Cardiac fibroblast (primary cell): ENCODE measurements around the gene SLC5A9.

Source experiments
- DNase-seq, 2 donors: peaks; one replicate each; pipeline versions ENCODE4 v3.0.0 to v3.0.0-alpha.2; 2010; ENCODE audit warnings: low read depth in 2 of 2
- H3K4me3 ChIP-seq, 2 donors: replicated peaks in 1 of 2; 1 replicate in 1 of 2; 2 replicates in 1 of 2; pipeline ENCODE4 v1.5.1; 2011; ENCODE audit warnings: low read depth in 2 of 2, low read length in 2 of 2, mild to moderate bottlenecking in 2 of 2, moderate library complexity in 1 of 2
- TF ChIP-seq, protein P1 (sequence below): IDR thresholded peaks from one replicate; pipeline ENCODE4 v1.5.1; 2011; ENCODE audit warnings: low read depth, mild to moderate bottlenecking, low read length, inconsistent platforms

SLC5A9 gene

DNA sequence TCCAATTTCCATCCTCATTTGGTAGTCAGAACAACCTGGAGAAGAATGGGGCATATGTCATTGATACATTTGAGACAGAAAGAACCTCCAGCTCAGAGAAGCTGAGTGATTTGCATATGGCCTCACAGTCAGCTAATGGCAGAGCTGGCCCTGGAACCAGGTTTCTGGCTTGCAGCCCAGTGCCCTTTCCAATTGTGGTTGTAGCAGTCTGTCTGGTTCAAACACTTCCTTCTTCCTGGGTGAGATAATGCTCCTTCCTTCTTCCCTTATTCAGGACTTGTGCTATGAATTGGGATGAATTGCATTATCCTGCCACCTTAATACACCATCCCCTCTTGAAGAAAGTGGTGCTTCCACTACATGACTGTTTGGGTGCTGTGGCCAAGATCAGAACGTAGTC is 24.2 kb downstream of the SLC5A9 start:
- no peak overlapping the region for H3K4me3 ChIP-seq
- TF ChIP-seq, protein P1, sequence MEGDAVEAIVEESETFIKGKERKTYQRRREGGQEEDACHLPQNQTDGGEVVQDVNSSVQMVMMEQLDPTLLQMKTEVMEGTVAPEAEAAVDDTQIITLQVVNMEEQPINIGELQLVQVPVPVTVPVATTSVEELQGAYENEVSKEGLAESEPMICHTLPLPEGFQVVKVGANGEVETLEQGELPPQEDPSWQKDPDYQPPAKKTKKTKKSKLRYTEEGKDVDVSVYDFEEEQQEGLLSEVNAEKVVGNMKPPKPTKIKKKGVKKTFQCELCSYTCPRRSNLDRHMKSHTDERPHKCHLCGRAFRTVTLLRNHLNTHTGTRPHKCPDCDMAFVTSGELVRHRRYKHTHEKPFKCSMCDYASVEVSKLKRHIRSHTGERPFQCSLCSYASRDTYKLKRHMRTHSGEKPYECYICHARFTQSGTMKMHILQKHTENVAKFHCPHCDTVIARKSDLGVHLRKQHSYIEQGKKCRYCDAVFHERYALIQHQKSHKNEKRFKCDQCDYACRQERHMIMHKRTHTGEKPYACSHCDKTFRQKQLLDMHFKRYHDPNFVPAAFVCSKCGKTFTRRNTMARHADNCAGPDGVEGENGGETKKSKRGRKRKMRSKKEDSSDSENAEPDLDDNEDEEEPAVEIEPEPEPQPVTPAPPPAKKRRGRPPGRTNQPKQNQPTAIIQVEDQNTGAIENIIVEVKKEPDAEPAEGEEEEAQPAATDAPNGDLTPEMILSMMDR = no peak
- DNase-seq = no peak

DNA sequence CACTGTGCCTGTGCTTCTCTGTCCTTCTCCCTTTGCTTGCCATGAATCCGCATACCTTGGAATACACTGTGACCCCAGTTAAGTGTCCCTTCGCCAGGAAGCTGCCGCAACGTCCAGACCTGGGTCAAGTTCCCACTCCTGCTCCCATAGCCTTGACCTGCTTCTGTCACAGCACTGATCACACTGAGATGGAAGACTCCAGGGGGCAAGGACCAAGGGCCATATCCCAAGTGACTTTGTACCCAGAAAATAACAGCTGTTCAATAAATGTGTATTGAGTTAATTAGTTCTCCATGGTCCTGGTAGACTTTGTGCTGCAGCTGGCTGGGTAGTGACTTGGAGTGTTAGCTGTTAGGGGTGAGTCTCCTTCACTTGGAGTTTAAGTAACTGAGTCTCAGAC is 25.8 kb downstream of the SLC5A9 start:
- no peak for DNase-seq
- TF ChIP-seq, protein P1 = no peak
- H3K4me3 ChIP-seq = no peak overlapping the region

DNA sequence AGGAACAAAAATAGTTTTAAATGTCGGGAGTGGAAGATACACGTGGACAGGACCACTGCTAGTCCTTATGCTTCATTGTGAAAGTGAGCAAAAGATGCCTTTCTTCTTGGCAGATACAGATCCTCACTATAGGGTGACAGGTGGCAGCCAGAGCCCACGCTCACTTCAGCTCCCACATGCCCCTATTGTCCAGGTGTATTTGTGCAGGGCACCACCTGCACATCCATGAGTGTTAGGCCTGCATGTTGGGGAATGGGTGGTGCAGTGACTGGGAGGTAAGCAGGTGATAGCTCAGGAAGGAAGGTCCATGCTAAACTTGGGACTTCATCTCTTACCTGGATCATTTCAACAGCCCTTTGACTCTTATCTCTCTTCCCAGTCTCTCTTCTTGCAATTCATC is 27.4 kb downstream of the SLC5A9 start:
- H3K4me3 ChIP-seq = no peak overlapping the region
- DNase-seq = no peak
- TF ChIP-seq, protein P1 = no peak

DNA sequence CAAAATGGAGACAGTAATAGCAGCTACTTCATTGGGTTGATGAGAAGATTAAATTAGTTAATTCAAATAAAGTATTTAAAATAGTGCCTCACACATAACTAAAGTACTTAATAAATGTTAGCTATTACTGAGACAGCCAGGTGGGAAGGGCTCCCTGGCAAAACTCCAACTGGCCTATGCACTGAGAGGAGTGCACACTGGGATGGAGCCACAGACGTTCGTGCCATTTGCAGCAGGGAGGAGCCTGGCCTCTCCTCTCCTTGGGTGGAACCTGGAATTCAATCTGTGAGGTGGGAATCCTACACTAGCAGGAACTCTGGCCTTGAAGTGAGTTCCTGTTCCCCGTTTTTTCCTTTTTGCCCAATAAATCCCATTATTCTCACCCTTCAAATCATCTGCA is 28.1 kb downstream of the SLC5A9 start:
- no peak for DNase-seq
- no peak overlapping the region for H3K4me3 ChIP-seq
- TF ChIP-seq, protein P1 = no peak

DNA sequence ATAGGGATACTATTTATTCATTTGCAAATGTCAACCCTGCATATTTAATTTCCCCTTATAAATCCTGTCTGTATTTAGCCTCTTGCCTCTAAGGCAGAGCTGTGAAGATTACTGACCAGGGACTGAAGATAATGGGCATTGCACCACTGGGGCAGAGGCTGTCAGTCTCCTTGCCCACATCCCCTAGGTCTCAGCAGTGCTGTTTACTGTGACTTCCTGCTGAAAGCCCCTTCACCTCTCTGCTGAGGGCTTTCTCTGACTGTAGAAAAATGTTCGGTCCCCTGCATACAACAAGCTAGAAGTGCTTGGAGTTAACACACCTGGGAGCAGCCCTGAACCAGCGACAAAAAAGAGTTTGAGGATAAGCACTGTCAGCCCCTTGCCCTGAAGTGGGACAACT is 28.8 kb downstream of the SLC5A9 start:
- no peak for DNase-seq
- H3K4me3 ChIP-seq = no peak overlapping the region
- TF ChIP-seq, protein P1 = no peak

DNA sequence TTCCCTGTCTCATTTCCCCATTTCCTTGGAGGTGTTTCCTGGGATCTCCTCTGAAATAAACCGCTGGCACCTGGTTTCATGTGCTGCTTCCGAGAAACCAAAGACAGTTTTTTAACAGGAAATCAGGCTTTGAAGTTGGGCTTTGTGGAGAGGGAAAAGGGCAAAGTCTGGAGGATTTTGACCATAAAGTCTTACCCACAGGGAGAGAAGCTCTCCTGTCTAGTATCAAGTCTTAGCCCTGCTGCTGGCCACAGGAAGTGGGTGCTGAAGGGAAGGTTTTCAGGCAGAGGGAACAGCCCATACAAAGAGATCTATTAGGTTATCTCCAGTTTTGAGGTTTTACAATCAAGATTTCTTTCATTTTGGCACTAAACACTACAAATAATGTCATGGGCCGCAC is 29.3 kb downstream of the SLC5A9 start:
- no peak for DNase-seq
- H3K4me3 ChIP-seq = no peak overlapping the region
- TF ChIP-seq, protein P1 = no peak

DNA sequence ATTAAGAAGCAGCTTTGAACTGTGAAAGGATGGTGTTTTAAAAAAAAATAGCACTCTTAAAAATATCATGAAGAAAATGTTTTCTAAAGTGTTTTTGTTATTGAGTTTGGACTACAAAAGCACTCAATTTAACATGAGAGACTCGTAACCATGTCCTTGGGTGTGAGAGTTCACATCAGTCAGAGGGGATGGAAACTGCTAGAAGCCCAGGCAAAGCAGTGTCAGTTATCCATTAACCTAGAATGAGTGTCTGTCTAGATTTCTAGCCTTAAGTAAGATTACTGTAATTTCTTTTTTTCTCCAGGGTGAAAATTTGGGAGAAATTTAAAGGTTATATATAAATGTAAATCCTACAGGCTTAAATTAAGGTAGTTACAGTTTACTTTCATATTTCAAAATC is 31.7 kb downstream of the SLC5A9 start:
- DNase-seq = no peak
- TF ChIP-seq, protein P1 = no peak
- H3K4me3 ChIP-seq = no peak overlapping the region
